Activated CD4-positive, alpha-beta T cell treated with anti-CD3 and anti-CD28 coated beads for 48 hours (primary cell): ENCODE measurements around the gene SBK1.
"Not testable (repeated sequence)": the region's sequence is repeated elsewhere in the genome, so short reads cannot be mapped to it uniquely, and the experiment has no call there.

ENCODE experiments used
- DNase-seq: peaks from one replicate; pipeline ENCODE4 v3.0.0-alpha.2; 2020

Gene SBK1

GRCh38 chr16:28338230-28338629 is 45.9 kb downstream of the SBK1 start:
- DNase-seq, result not testable (repeated sequence)

DNA sequence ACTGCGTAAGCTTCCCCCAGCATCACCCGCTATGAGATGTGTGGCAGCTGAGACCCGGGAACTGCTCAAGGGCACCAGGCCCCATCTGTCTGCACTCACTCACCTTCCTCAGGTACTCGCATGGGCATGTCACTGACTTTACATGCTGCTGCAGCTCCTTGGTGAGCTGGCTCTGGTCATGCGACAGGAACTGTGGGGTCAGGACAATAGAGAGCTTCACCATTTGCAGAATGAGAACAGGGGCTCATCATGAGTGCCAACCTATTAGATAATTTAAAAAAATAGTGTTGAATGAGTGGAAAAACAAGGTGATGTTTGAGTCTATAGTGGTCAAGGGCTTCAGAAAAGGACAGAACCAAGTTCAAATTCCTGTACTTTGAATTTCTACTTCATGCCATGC is 70.3 kb downstream of the SBK1 start:
- DNase-seq, result not testable (repeated sequence)

DNA sequence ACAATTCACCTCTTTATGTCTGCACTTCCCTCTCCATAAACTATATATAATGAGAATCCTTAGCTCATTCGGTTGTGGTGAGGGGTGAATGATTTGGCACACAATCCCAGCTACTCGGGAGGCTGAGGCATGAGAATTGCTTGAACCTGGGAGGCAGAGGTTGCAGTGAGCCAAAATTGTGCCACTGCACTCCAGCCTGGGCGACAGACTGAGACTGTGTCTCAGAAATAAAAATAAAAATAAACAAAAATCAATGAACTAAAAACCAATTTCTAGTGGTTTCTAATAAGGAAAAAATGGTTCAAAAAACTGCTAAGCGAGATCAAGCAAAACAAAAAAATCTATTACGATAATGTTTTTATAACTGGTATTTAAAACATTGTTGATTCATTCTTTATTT is 71.1 kb downstream of the SBK1 start, which contains the start of gene NPIPB6:
Gene NPIPB6 (minus strand): TSS at position 101 of the 400 bp plus-strand sequence. CDS start 686 bp downstream, outside the sequence.
- DNase-seq, result not testable (repeated sequence)

DNA sequence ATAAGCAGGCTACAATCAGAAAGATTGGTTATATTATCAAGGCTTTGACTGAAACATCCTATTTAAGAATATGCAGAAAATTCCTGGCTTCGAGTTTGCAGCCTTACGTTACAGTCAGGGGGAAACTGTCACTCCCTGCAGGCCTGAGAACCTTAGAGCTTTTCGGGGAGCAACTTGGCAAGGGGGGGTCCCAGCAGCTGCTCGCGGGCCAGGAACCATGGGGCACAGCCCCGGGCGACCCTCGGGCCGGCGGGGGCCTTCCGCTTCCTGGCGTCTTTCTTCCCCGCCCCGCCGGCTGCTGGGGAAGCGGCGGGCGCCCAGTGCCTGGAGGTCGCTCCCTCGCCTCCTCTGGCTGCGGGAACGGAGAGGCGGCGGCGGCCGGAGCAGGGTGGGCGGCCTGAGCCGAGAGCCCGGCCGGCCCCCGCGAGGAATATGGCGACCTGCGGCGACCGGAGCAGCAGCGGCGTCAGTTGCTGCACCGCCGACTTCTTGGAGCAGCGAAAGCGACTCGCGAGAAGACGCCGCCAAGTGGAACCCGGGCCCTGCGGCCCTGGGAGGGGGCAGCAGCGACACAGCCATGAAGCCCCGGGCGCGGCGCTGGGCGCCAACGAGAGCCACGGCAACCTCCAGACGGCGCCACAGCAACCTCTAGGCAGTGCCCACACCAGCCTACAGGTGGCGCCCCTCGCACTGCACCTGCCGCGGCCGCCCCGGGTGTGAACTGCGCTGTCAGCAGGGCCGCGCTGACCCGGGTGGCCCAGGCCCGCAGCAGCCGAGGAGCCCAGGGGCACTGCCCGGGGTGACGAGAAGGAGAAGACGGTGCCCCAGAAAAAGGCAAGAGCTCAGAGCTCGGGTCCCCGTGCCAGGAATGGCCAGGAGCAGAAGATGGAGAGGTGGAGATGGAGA is 72.2 kb downstream of the SBK1 start:
- DNase-seq, result not testable (repeated sequence)

DNA sequence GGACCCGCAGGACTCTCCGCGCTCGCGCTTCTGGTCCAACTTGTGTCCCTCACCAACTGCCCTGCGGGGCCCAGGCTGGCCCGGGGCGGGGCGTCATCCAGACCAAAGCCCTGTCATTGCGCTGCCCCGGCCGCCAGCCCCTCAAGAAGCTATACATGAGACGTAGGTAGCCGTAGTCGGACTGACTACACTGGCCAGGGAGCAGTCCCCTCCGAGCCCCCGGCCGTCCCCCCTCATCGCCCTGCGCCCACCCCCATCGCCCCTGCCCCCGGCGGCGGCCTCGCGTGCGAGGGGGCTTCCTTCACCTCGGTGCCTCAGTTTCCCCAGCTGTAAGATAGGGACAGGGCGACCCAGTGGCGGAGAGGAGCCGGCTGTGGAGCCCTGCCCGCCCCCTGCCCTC is 75.6 kb downstream of the SBK1 start:
- DNase-seq, result not testable (repeated sequence)
